CD8-positive, alpha-beta memory T cell (primary cell): ENCODE measurements around the gene RAB1B. TPM values are rescaled to one million over a fixed set of nuclear protein-coding genes. Genes with fewer than 3 reads are reported as not detected.

Experiments
- CTCF ChIA-PET: fragments of 350-600 bp; sonication (Branson Sonifier 250); formaldehyde crosslinking; loops from one replicate; lab custom pipeline; 2021; ENCODE audit warnings: antibody characterized with exemption; lab: Charles Lee
- POLR2A ChIA-PET: fragments of 350-600 bp; sonication (Branson Sonifier 250); formaldehyde crosslinking; loops from one replicate; lab custom pipeline; 2021; ENCODE audit warnings: antibody characterized with exemption; lab: Charles Lee
- DNase-seq, 5 donors: peaks; one replicate each; pipeline versions ENCODE4 v3.0.0 to v3.0.0-alpha.2; 2020 to 2022; ENCODE audit warnings: mixed read lengths in 1 of 5
- H3K27ac ChIP-seq: one replicate; pipeline ENCODE4 v1.7.0; 2013; ENCODE audit warnings: low read depth, mild to moderate bottlenecking, low read length, moderate library complexity
- H3K27me3 ChIP-seq: 2 replicates; pipeline ENCODE4 v1.7.0; 2013; ENCODE audit warnings: low read length, mild to moderate bottlenecking; ENCODE audit not compliant: insufficient read depth, poor library complexity, severe bottlenecking
- H3K36me3 ChIP-seq: 2 replicates; pipeline ENCODE4 v1.7.0; 2013; ENCODE audit warnings: mild to moderate bottlenecking, low read length, moderate library complexity; ENCODE audit not compliant: insufficient read depth
- H3K4me1 ChIP-seq: 2 replicates; pipeline ENCODE4 v1.7.0; 2013; ENCODE audit warnings: mild to moderate bottlenecking, low read length, moderate library complexity; ENCODE audit not compliant: insufficient read depth
- H3K4me3 ChIP-seq: 2 replicates; pipeline ENCODE4 v1.7.0; 2013; ENCODE audit warnings: mild to moderate bottlenecking, low read length
- H3K9me3 ChIP-seq: 2 replicates; pipeline ENCODE4 v1.7.0; 2013; ENCODE audit warnings: mild to moderate bottlenecking, low read length
- H3K27ac Mint-ChIP-seq, 8 donors: one replicate each; pipeline ENCODE4 v1.8.0; 2020 to 2021; ENCODE audit warnings: mixed read lengths in 8 of 8, mild to moderate bottlenecking in 6 of 8, inconsistent platforms in 3 of 8, moderate library complexity in 3 of 8
- H3K27me3 Mint-ChIP-seq, 2 donors: one replicate each; pipeline ENCODE4 v1.8.0; 2020 to 2021; ENCODE audit warnings: mixed read lengths in 2 of 2, mild to moderate bottlenecking in 1 of 2, moderate library complexity in 1 of 2
- H3K36me3 Mint-ChIP-seq, 3 donors: one replicate each; pipeline ENCODE4 v1.8.0; 2020 to 2021; ENCODE audit warnings: mixed read lengths in 3 of 3, inconsistent platforms in 1 of 3, mild to moderate bottlenecking in 1 of 3
- H3K4me1 Mint-ChIP-seq, 3 donors: one replicate each; pipeline ENCODE4 v1.8.0; 2020 to 2021; ENCODE audit warnings: mixed read lengths in 3 of 3, inconsistent platforms in 1 of 3, mild to moderate bottlenecking in 1 of 3
- H3K4me3 Mint-ChIP-seq, 7 donors: one replicate each; pipeline ENCODE4 v1.8.0; 2020 to 2021; ENCODE audit warnings: mixed read lengths in 7 of 7, mild to moderate bottlenecking in 6 of 7, moderate library complexity in 4 of 7, inconsistent platforms in 2 of 7
- H3K9me3 Mint-ChIP-seq, 5 donors: one replicate each; pipeline ENCODE4 v1.8.0; 2020 to 2022; ENCODE audit warnings: mixed read lengths in 5 of 5, mild to moderate bottlenecking in 3 of 5, moderate library complexity in 2 of 5, inconsistent platforms in 1 of 5
- polyA plus RNA-seq: library from polyadenylated mRNA; unstranded; fragments of 300-500 nt; fragmentation: Illumina TruSeq; gene quantifications from one replicate; pipeline ENCODE4 v1.2.3, GENCODE V29; 2021
- total RNA-seq, 2 experiments: library from RNA; stranded (reverse); gene quantifications; one replicate each; pipeline ENCODE4 v1.2.3, GENCODE V29; 2021

Gene RAB1B
- total and polyA plus RNA-seq, 3 experiments from 2014 or later = 18.6 to 125 (median 119) TPM

- Histone ChIP-seq H3K9me3 (no peaks in the 10 kb centered on the region), H3K36me3 (no peaks in the 10 kb centered on the region), H3K27me3 (peaks cover 15% of the 10 kb centered on the region), H3K27ac (no peak overlapping the region), H3K4me3 (no peak overlapping the region), H3K4me1 (peaks cover 28% of the 10 kb centered on the region)
- Mint-ChIP-seq H3K4me1 (peaks cover 27 to 47% (median 35%) of the 10 kb centered on the region in 3 donors), H3K36me3 (peaks cover 0 to 7% (median 4%) of the 10 kb centered on the region in 3 donors), H3K4me3 (peak overlapping the region; percentile 84 to 96 (median 87)), H3K27me3 (peaks cover 11 to 20% of the 10 kb centered on the region in 2 donors), H3K27ac (peak overlapping the region in 6 of 8 donors; percentile 5 to 90 (median 74)), H3K9me3 (no peaks in the 10 kb centered on the region)
- CTCF ChIA-PET = interaction anchor here (1.5 to 5.3 kb wide), 2 partner anchors 8 to 21 kb away, joined by 6 to 39 read pairs; no protein-coding TSS in a partner anchor
- DNase-seq = no peak
- POLR2A ChIA-PET = interaction anchor here (1.5 kb wide), 1 partner anchor 29 kb away, joined by 3 read pairs; no protein-coding TSS in a partner anchor
Measured at GRCh38 chr11:66290330-66290621, 21.8 kb downstream of the RAB1B start.

- peaks cover 25 to 47% (median 35%) of the 10 kb centered on the region in 3 donors for H3K4me1 Mint-ChIP-seq
- POLR2A ChIA-PET = interaction anchor here (0.5 to 1.4 kb wide), 6 partner anchors 9 to 1489 kb away, joined by 3 to 4 read pairs (median 4); partner anchors contain the start of genes MRPL11 and PELI3
Measured at GRCh38 chr11:66291303-66291705, 22.9 kb downstream of the RAB1B start.

GRCh38 chr11:66291706-66292542 lies 23.5 kb downstream of the RAB1B start, which contains the start of gene TMEM151A:
TSS of gene TMEM151A (plus strand) at chr11:66291894. CDS start at chr11:66292014, 120 bp downstream.
- CTCF ChIA-PET = interaction anchor here (0.8 to 5.3 kb wide), 4 partner anchors 9 to 512 kb away, joined by 3 to 39 read pairs (median 6); no protein-coding TSS in a partner anchor
- POLR2A ChIA-PET = interaction anchor here (0.5 to 1.4 kb wide), 6 partner anchors 10 to 1490 kb away, joined by 3 to 4 read pairs (median 4); partner anchors contain the start of genes MRPL11 and PELI3
- DNase-seq = no peak
- H3K4me1 Mint-ChIP-seq = peaks cover 24 to 44% (median 31%) of the 10 kb centered on the region in 3 donors
- H3K9me3 Mint-ChIP-seq = no peaks in the 10 kb centered on the region
- peaks cover 14 to 24% of the 10 kb centered on the region in 2 donors for H3K27me3 Mint-ChIP-seq
- peak within 1 kb of the TSS in 5 of 8 donors; percentile 4 to 81 (median 29) for H3K27ac Mint-ChIP-seq
- H3K36me3 Mint-ChIP-seq = peaks cover 0 to 5% (median 4%) of the 10 kb centered on the region in 3 donors
- H3K36me3 ChIP-seq = no peaks in the 10 kb centered on the region
- H3K4me1 ChIP-seq = peaks cover 26% of the 10 kb centered on the region
- H3K27ac ChIP-seq = no peak within 1 kb of the TSS
- peak within 1 kb of the TSS; percentile 73 to 96 (median 86) for H3K4me3 Mint-ChIP-seq
- peaks cover 15% of the 10 kb centered on the region for H3K27me3 ChIP-seq
- no peaks in the 10 kb centered on the region for H3K9me3 ChIP-seq
- no peak within 1 kb of the TSS for H3K4me3 ChIP-seq

More at GRCh38 chr11:66291303-66291705, 22.9 kb downstream of the RAB1B start:
- Histone ChIP-seq H3K9me3 (no peaks in the 10 kb centered on the region), H3K4me3 (no peak overlapping the region), H3K4me1 (peaks cover 28% of the 10 kb centered on the region), H3K36me3 (no peaks in the 10 kb centered on the region), H3K27me3 (peaks cover 15% of the 10 kb centered on the region), H3K27ac (no peak overlapping the region)
- Mint-ChIP-seq H3K27ac (peak overlapping the region in 1 of 8 donors; percentile 81), H3K4me3 (peak overlapping the region in 4 of 7 donors; percentile 27 to 87 (median 86)), H3K36me3 (peaks cover 0 to 5% (median 4%) of the 10 kb centered on the region in 3 donors), H3K9me3 (no peaks in the 10 kb centered on the region), H3K27me3 (peaks cover 13 to 23% of the 10 kb centered on the region in 2 donors)
- CTCF ChIA-PET = interaction anchor here (0.8 to 5.3 kb wide), 4 partner anchors 9 to 511 kb away, joined by 3 to 39 read pairs (median 6); no protein-coding TSS in a partner anchor
- no peak for DNase-seq

- Histone ChIP-seq H3K27ac (no peak overlapping the region), H3K36me3 (no peaks in the 10 kb centered on the region), H3K9me3 (no peaks in the 10 kb centered on the region), H3K4me1 (peaks cover 18% of the 10 kb centered on the region), H3K4me3 (no peak overlapping the region), H3K27me3 (peaks cover 15% of the 10 kb centered on the region)
- no peak for DNase-seq
- H3K4me1 Mint-ChIP-seq = peaks cover 23 to 36% (median 27%) of the 10 kb centered on the region in 3 donors
- no peaks in the 10 kb centered on the region for H3K9me3 Mint-ChIP-seq
- peak overlapping the region in 3 of 8 donors; percentile 29 to 44 (median 37) for H3K27ac Mint-ChIP-seq
- POLR2A ChIA-PET = no interaction called here
- H3K36me3 Mint-ChIP-seq = peaks cover 0 to 5% (median 4%) of the 10 kb centered on the region in 3 donors
- H3K27me3 Mint-ChIP-seq = peaks cover 14 to 24% of the 10 kb centered on the region in 2 donors
- CTCF ChIA-PET = no interaction called here
- peak overlapping the region; percentile 33 to 80 (median 69) for H3K4me3 Mint-ChIP-seq
Measured at GRCh38 chr11:66292543-66293332, 24.3 kb downstream of the RAB1B start.

GRCh38 chr11:66293352-66293751 lies 24.9 kb downstream of the RAB1B start:
- Mint-ChIP-seq H3K36me3 (peaks cover 0 to 4% (median 4%) of the 10 kb centered on the region in 3 donors), H3K27me3 (peaks cover 14 to 24% of the 10 kb centered on the region in 2 donors), H3K9me3 (no peaks in the 10 kb centered on the region), H3K4me1 (peaks cover 23 to 30% (median 27%) of the 10 kb centered on the region in 3 donors), H3K27ac (no peak overlapping the region), H3K4me3 (peak overlapping the region in 3 of 7 donors; percentile 3 to 80 (median 49))
- H3K27ac ChIP-seq = no peak overlapping the region
- ChIA-PET POLR2A (no interaction called here), CTCF (no interaction called here)
- H3K4me3 ChIP-seq = no peak overlapping the region
- no peaks in the 10 kb centered on the region for H3K9me3 ChIP-seq
- no peak for DNase-seq
- H3K4me1 ChIP-seq = peaks cover 11% of the 10 kb centered on the region
- no peaks in the 10 kb centered on the region for H3K36me3 ChIP-seq
- H3K27me3 ChIP-seq = peaks cover 15% of the 10 kb centered on the region

- peak overlapping the region in 1 of 7 donors; percentile 49 for H3K4me3 Mint-ChIP-seq
- no peaks in the 10 kb centered on the region for H3K9me3 Mint-ChIP-seq
- Histone ChIP-seq H3K27me3 (peaks cover 15% of the 10 kb centered on the region), H3K4me3 (no peak overlapping the region), H3K27ac (no peak overlapping the region), H3K4me1 (peaks cover 9% of the 10 kb centered on the region), H3K36me3 (no peaks in the 10 kb centered on the region), H3K9me3 (no peaks in the 10 kb centered on the region)
- no peak for DNase-seq
- H3K27me3 Mint-ChIP-seq = peaks cover 14 to 24% of the 10 kb centered on the region in 2 donors
- ChIA-PET CTCF (no interaction called here), POLR2A (no interaction called here)
- H3K4me1 Mint-ChIP-seq = peaks cover 23 to 27% (median 26%) of the 10 kb centered on the region in 3 donors
- H3K27ac Mint-ChIP-seq = no peak overlapping the region
- peaks cover 0 to 4% (median 2%) of the 10 kb centered on the region in 3 donors for H3K36me3 Mint-ChIP-seq
Measured at GRCh38 chr11:66293777-66294625, 25.6 kb downstream of the RAB1B start.
